HEK293 (cell line): ENCODE measurements around the gene PLAGL2.
"Not testable (repeated sequence)": the region's sequence is repeated elsewhere in the genome, so short reads cannot be mapped to it uniquely, and the experiment has no call there.

Experiments used
- CTCF ChIP-seq: fragments of 450-650 bp; formaldehyde crosslinking; IDR thresholded peaks from 2 replicates; pipeline ENCODE4 v1.5.1; 2016; ENCODE audit warnings: missing biosample characterization, missing genetic modification characterization
- IKZF3 ChIP-seq: fragments of 450-650 bp; IDR thresholded peaks from 2 replicates; pipeline ENCODE4 v1.5.0; 2018; ENCODE audit warnings: missing biosample characterization, mild to moderate bottlenecking, missing genetic modification characterization, moderate library complexity
- MYNN ChIP-seq: fragments of 450-650 bp; formaldehyde crosslinking; IDR thresholded peaks from 2 replicates; pipeline ENCODE4 v1.5.1; 2016; ENCODE audit warnings: missing biosample characterization, missing genetic modification characterization, borderline replicate concordance
- RBAK ChIP-seq: fragments of 450-650 bp; formaldehyde crosslinking; IDR thresholded peaks from 2 replicates; pipeline ENCODE4 v1.5.1; 2016; ENCODE audit warnings: missing biosample characterization, missing genetic modification characterization
- REST ChIP-seq: fragments of 450-650 bp; formaldehyde crosslinking; IDR thresholded peaks from 2 replicates; pipeline ENCODE4 v1.5.1; 2016; ENCODE audit warnings: missing biosample characterization, missing genetic modification characterization
- SCRT2 ChIP-seq: fragments of 450-650 bp; formaldehyde crosslinking; IDR thresholded peaks from 2 replicates; pipeline ENCODE4 v1.5.1; 2016; ENCODE audit warnings: missing biosample characterization, missing genetic modification characterization
- YY1 ChIP-seq: fragments of 450-650 bp; formaldehyde crosslinking; IDR thresholded peaks from 2 replicates; pipeline ENCODE4 v1.5.1; 2018; ENCODE audit warnings: missing biosample characterization, missing genetic modification characterization
- ZBTB1 ChIP-seq: fragments of 450-650 bp; formaldehyde crosslinking; IDR thresholded peaks from 2 replicates; pipeline ENCODE4 v1.5.1; 2016; ENCODE audit warnings: missing biosample characterization, missing genetic modification characterization
- ZNF175 ChIP-seq: fragments of 450-650 bp; formaldehyde crosslinking; IDR thresholded peaks from 2 replicates; pipeline ENCODE4 v1.5.1; 2016; ENCODE audit warnings: missing biosample characterization, missing genetic modification characterization
- ZNF658 ChIP-seq: fragments of 450-650 bp; formaldehyde crosslinking; IDR thresholded peaks from 2 replicates; pipeline ENCODE4; 2016; ENCODE audit warnings: missing biosample characterization, missing genetic modification characterization

- TF ChIP-seq REST (tag by site-specific recombination); CTCF (tag by site-specific recombination); ZBTB1; ZNF658 (tag by site-specific recombination); RBAK (tag by site-specific recombination); YY1 (tag by site-specific recombination); SCRT2 (tag by site-specific recombination); MYNN (tag by site-specific recombination); IKZF3 (tag by site-specific recombination); ZNF175 (tag by site-specific recombination): not testable (repeated sequence)
Measured at GRCh38 chr20:32197136-32197535, 10.4 kb downstream of the PLAGL2 start.
